NCI-H2227 treated with DMSO at 0.1 percent for 48 hours (cell line): ENCODE results near the gene PI4KA.

ENCODE experiments used
- DNase-seq: peaks from one replicate; lab custom pipeline; 2025; lab: John Stamatoyannopoulos, UW

The PI4KA gene

GRCh38 chr22:20793748-20794649 is 64.6 kb downstream of the PI4KA start:
- no peak for DNase-seq

GRCh38 chr22:20792966-20793728 is 65.5 kb downstream of the PI4KA start:
- no peak for DNase-seq

GRCh38 chr22:20792221-20792965 is 66.2 kb downstream of the PI4KA start:
- no peak for DNase-seq

GRCh38 chr22:20788627-20789344 is 69.8 kb downstream of the PI4KA start:
- no peak for DNase-seq

- no peak for DNase-seq
Measured at GRCh38 chr22:20787746-20788626, 70.6 kb downstream of the PI4KA start.

GRCh38 chr22:20787223-20787622 is 71.4 kb downstream of the PI4KA start:
- no peak for DNase-seq

- DNase-seq: no peak
Measured at GRCh38 chr22:20786536-20786979, 72.1 kb downstream of the PI4KA start.

- DNase-seq: no peak
Measured at GRCh38 chr22:20786048-20786447, 72.6 kb downstream of the PI4KA start.

- no peak for DNase-seq
Measured at GRCh38 chr22:20785415-20785814, 73.2 kb downstream of the PI4KA start.

GRCh38 chr22:20783844-20784723 is 74.5 kb downstream of the PI4KA start:
- DNase-seq: no peak

- no peak for DNase-seq
Measured at GRCh38 chr22:20783300-20783673, 75.3 kb downstream of the PI4KA start.

GRCh38 chr22:20782596-20783299 is 75.9 kb downstream of the PI4KA start:
- DNase-seq: no peak

- DNase-seq: no peak
Measured at GRCh38 chr22:20782083-20782482, 76.5 kb downstream of the PI4KA start.

GRCh38 chr22:20781272-20781990 is 77.2 kb downstream of the PI4KA start:
- no peak for DNase-seq

- DNase-seq: no peak
Measured at GRCh38 chr22:20779818-20780158, 78.8 kb downstream of the PI4KA start.

- DNase-seq: no peak
Measured at GRCh38 chr22:20779014-20779817, 79.4 kb downstream of the PI4KA start.

GRCh38 chr22:20777420-20778177 is 81.0 kb downstream of the PI4KA start:
- peak; percentile 14 for DNase-seq
